NCI-H510A (cell line): Measurements from ENCODE around the gene FAM135A.
"Not testable (repeated sequence)": the region's sequence is repeated elsewhere in the genome, so short reads cannot be mapped to it uniquely, and the experiment has no call there.

ENCODE experiments used
- DNase-seq: peaks from one replicate; lab custom pipeline; 2025; lab: John Stamatoyannopoulos, UW

Gene FAM135A

DNA sequence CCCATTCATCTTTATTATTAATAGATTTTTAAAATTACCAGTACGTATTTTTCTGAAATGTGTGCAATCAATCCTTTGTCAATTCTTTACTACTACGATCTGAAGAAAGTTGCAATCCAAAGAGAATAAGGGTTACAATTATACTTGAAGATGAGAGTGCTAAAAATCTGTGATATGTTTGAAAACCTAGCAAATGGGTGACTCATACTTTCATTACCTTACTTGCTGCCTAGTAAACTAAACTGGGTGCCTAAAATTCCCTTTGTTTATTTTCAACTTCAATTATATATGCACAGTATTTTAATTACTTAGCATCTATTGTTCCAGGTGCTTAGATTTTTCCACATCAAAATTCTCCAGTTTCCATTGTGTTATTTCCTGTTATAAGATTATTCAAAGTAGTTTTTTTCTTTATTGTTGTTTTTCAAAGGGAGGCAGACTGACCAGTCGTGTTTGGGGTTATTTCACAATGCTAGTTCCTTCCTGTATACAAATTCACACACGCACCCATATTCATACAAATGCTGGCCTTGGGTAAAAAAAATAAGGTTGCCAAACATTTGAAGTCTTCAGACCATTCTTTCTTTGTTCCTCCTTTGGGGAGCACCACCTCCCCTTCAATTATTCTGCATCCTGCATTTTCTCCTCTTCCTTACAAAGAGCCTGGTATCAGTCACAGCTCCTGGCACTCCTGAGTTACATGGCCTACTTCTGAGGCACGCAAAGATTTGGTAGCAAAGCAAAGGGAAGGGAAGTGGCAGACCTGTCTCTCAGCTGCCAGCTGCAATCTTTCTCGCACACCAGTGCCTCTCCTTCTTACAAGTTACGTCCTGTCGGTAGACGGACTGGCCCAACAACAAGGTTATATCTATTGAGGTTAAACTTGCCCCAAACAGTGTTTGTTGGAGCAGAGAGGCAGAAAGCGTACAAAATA, 16.2 kb upstream of the FAM135A start:
- DNase-seq = no peak

DNA sequence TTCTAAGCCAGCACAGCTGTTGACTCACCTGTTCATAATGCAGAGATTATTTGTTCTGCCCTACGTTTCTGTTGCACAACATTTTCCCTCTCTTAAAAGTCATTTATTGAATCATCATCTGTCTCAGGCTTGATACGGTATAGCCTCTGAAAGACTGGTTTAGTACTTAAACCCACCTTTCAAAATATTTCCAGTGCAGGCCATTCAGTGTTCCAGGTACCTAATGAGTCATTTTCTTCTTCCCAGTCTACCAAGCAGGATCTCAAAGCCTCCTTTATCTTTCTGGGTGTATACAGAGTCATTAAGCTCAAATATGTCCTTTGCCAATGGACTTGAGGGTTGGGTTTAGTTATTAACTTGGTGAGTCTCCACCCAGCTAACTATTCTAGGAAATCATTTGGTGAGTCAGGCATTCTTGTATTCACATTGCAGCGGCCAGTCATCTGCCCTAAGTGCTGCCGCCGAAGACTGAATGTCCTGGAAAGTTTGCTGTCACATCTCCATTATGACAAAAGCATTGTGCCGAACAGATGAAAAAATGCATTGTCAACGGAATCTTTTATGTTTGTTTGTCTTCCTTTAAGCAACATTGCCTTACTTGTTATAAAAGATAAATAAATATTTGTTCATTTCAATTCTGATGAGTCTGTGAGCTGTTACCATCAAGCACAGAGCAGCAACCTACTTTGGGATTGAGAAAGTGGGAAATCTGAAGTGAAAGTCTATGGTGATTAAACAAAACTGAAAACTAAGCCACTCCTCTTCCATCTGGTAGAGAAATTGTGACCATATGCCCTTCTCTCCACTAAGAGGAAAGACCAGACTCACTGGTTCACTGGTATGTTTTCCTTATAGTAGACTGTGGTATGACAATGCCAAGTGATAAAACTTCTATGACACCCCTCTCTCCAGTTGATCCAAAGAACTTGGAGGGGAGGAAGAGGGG, 14.3 kb upstream of the FAM135A start:
- no peak for DNase-seq

DNA sequence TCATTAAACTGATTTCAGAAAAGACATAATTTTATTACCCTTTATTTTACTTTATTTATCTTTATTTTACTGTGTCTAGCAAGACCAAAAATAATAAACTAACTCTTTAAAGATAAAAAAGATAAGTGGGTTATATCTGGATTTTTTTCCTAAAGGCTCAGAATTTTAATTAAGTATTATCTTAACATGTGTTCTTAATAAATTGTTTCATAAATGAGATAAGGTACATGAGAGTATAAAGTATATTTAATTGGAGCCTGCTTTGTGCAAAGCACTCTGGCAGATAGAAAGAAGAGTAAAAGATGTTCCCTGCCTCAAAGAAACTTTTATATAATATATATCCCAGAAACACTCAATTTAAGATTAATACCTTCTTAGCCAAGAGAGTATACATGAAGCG, 8.7 kb upstream of the FAM135A start:
- no peak for DNase-seq

DNA sequence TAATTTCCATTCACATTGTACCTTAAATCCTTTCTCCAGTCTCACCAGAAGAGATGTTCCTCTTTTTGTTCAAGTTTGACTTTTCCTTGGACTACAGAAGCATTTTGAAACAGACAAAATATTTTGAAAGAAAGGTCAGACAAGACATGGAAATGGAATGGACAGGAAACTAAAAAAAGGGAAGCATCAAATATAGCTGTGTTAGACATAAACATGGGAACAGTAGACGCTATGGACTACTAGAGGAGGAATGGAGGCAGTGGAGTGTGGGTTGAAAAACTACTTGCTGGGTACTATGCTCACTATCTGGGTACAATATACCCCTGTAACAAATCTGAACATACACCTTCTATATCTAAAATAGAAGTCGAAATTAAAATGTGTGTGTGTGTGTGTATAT, 4.1 kb upstream of the FAM135A start:
- no peak for DNase-seq

DNA sequence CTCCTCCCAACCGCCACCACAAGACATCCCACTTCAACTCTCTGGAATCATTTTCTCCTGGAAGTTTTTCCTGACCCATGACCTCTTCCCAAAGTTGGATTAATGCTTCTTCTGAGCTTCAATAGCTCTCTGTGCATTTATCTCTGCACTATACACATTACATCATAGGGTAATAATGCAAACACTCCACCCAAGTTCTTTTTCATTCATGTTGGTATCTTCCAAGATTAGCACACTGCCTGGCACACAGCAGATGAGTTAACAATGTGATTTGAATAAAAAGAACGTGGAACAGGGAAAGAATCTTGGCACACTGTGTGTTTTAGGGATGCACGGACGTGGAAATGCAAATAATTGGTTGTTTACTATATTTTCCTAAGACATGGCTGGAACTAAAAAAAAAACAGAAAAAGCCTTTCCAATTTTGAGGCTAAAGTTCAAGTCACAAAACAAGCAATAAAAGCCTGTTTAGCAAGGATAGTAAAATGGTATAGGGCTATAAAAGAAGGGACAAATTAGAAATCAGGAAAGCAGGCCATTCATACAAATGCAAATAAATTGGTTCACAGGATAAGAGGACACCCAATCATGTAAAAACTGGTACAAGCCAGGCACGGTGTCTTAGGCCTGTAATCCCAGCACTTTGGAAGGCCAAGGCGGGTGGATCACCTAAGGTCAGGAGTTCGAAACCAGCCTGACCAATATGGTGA, 1.6 kb upstream of the FAM135A start:
- no peak for DNase-seq

DNA sequence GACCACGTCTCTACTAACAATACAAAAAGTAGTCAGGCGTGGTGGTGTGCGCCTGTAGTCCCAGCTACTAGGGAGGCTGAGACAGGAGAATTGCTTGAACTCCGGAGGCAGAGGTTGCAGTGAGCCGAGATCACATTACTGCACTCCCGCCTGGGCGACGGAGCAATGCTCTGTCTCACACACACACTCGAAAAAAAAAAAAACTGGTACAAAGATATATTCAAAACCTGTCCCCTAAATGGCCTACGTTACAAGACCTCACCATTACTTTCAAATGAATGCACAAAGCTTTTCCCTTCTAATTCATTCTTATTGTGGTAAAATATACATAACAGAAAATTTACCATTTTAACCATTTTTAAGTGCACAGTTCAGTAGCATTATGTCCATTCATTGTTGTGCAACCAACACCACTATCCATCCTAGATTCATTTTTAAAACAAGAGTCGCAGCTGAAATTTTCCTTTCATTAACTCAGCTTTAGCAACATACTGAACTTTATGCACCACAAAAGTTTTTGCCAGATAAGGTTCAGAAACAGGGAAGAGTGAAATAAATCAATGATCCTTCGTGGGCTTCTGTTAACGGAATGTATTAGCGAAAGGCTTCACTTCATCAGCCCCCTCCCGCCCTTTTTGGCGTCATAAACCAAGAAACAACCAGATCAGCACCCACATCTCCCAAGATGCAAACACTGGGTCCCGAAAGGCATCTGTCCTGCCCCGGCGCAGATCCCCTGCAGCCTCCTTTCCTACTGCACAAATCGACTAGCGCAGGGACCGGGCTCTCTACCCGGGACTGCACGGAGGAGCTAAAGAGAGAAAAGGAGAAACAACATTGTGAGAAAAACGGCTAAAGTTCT, 825 bp upstream of the FAM135A start:
- no peak for DNase-seq

DNA sequence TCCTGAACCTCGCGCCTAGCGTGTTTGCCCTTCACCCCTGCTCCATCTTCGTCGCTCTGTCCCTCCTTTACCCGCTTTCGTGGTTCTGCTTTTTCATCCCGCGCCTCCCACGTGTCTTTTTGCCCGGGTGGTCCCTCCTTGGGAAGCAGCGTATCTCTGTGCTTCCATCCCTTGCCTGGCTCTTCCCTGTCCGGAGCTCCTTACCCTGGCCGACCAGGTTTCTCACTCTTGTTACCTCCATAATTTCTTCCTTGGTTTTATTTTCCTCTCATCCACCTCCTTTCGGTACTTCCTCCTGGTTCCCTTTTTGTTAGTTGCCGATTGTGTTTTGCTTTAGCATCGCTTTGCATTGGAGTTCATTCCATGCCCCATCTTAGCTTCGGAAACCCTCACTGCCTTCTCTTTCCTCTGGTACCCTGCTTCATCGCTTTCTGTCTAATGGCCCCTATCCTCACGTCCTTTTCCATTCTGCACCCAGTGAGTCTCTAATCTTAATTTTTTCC, 735 bp downstream of the FAM135A start:
- no peak for DNase-seq

DNA sequence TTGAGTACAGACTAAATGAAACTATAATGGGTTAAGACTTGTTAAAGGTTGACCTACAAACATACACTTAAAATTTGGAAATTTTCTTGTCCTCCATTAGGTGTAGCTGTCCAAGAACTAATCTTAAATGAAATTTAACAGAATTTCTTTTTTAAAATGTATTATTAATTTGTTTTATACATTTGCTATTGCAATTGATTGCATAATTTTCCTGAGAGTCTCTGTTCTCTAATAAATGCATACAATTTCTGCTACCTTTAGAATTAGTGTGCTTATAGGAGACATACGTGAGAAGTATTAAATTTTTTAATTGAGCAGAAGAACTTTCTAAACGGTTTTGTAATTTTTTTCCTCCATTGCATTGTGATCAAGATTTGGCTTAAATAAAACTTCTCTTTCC, 1.5 kb downstream of the FAM135A start:
- no peak for DNase-seq

DNA sequence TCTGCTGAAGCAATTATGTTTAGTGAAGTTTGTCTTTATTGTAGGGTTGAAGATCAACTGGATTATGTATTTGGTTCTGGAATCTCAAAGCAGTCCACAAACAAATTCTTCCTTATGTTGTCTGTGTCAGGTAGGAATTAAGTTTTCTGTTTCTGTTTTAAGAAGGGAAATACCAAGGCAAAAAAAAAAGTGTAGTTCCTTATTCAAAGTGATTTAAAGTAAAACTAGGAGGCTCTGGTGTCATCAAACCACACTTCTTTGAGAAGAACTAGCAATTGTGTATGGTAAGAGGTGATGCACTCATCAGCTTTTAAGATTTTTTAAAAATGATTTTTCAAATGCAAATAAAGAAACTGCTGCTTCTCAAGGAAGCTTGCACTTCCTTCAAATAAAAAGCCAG, 1.9 kb downstream of the FAM135A start:
- DNase-seq = no peak

DNA sequence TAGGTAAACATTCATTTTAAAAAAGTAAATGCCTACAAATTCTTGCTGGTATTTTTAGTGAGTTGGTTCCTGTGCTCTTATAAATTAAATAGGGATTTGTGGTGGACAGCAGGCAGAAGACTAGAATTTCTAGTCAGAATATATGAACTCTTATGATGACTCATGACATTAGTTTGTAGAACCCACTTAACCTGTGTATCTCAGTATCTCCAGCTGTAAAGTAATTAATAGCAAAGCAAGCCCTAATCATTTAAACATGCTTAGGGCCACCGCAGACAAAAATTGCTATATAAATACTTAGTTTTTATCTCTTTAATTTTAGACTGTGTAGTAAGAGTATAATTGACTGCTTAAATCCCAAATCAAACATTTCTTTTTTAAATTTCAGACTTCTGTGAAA, 2.4 kb downstream of the FAM135A start:
- no peak for DNase-seq

DNA sequence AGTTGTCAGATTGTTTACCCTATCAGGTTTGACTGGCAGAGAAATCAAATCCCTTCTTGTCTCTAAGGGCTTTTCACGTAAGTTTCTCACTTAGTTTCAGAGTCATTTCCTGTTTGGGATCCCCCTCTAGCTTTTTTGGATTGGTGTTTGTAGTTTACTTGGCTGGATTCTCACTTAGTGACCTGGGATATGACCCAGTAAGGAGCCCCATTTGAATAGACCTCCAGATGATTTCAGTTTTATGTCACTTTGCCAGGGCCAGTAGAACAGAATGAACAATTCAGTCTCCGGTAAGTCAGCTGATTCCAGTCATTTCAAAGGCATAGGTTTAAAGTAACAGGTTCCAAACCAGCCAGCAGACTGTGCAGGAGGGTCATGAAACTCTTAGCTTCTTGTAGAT, 8.2 kb downstream of the FAM135A start:
- DNase-seq = no peak

DNA sequence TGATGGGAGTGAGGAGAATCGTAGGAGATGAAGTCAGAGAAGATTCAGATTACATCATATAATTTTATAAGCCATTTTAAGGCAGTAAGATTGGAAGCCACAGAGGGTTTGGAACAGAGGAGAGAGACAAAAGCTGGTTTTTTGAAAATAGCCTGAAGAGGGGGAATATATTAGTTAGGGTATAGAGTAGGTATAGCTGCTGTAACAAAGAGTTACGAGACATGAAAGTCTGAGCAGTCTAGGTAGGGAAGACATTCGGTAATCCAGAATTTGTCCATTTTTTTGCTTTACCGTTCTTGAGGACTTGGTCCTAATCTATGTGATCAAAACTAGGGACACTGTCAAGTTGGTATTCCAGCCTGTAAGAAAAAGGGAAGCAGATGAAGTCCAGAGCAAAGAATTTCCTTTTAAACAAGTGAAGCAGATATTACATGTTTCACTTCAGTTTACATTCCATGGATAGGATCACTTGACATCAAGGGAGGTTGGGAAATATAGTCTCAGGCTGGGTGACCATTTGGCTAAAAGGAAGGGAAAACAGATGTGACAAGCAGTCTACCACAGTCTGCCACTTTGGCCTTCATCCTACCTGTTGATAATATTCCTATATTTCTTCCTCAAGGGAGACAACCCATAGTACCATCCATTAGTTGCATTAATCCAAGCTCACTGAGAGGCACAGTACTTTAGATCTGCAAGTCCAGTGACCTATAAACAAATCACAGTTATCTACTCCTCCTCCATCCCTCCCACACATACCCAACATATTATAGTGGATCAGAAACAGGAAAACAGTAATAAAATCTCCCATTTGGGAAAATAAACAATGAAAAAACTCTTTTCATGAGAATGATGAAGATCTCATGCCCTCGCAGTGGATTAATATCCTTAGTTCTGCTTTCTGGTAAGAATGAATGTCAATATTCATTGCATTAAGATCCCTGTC, 10.2 kb downstream of the FAM135A start:
- DNase-seq = no peak

DNA sequence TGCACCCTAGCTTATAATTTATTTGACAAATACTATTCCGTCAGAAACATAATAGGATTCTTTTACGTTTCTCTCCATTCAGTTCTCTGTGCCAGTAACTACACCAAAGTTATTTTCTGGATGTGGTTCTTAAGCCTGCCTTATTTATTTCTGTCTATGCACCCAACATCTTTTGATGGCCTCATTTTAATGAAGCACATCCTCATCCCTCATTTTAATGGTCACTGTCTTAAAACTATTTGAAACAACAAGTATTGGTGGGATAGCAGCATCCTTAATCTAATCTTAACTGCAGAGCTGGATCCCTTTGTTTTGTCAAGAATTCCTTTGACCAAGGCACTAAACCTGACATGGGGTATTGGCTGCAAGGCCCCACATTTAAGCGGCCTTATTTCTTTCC, 11.0 kb downstream of the FAM135A start:
- DNase-seq = no peak

DNA sequence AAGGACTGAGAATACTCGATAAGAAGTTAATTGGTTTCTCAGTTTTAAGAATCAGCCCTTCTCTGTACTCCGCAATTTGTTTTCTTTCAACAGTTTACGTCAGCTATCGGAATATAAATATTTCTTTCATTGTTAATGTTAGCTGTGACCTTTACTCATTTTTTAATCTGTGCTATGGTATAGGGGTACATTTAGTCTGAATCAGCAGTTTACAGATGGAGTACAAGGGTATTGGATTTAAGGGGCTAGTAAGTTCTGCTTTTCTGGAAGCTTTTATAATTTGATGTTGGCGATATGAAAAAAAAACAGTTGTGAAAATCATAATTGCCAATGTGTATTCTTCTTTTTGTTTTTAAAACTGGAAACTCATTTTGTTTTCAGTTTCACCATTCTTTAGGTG, 23.0 kb downstream of the FAM135A start:
- DNase-seq = no peak

DNA sequence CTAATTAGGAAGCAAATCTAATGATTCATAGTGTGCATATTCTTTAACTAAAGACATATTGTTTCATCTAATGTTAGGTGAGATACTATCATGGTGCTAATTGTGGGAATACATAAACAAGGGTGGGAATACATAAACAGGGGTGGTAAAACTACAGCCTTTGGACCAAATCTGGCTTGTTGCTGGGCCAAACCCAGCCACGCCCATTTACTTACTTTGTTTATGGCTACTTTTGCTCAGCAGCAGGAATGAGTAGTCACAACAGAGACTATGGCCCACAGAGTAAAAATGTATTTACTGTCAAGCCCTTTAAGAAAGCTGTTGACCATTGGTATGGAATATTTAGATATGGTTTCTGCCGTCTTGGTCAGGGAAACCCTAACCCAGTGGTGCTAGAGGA, 31.7 kb downstream of the FAM135A start:
- DNase-seq = no peak

DNA sequence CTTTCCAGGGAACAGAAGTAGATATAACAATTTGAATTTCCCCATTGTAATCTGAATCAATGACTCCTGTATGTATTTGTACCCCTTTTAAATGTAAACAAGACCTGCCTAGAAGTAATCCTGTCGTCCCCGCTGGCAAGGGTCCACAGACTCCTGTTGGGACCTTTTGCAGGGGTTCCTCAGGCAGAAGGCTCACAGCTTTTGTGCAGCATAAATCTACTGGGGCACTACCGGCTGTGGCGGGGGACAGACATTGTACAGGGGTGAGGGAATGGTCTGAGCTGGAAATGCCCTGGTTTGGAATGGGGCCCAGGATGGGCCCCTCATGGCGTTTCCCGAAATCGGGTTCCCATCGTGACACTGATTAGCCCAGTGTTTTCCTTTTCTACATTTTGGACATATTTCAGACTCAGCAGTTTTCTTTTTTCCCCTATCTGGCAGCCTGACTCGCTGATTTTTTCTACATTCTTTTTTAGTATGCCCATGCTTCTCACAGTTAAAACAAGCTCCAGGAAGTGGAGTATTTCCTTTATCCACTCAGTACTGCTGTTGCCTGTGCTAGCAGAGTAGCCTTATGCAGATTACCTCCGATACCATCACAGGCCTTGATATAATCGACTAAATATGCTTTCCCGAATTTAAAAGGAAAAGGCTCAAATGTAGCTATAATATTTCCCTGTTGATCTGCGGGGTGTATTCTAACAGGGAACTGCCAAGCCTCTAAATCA, 34.2 kb downstream of the FAM135A start:
- not testable (repeated sequence) for DNase-seq

DNA sequence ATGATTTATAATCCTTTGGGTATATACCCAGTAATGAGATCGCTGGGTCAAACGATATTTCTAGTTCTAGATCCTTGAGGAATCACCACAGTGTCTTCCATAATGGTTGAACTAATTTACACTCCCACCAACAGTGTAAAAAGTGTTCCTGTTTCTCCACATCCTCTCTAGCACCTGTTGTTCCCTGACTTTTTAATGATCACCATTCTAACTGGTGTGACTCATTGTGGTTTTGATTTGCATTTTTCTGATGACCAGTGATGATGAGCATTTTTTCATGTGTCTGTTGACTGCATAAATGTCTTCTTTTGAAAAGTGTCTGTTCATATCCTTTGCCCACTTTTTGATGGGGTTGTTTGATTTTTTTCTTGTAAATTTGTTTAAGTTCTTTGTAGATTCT, 40.6 kb downstream of the FAM135A start:
- not testable (repeated sequence) for DNase-seq

DNA sequence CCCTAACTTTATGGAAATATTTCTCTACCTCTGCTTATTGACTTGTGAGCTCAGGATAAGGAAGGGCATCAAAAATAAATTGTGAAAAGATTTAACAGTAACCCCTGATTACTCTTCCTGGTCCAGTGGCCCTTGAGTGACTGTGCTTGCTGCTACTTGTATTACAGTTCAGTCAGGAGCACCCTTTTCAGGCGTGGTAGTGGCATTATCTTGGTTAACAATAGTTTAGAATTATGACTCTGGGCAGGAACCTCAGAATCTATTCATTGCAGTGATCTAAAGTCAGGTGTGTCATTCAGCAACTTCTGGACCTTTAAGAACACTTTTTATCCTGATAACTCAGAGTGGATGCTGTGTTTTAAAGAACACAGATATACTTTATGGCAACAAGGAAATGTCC, 43.4 kb downstream of the FAM135A start:
- no peak for DNase-seq

DNA sequence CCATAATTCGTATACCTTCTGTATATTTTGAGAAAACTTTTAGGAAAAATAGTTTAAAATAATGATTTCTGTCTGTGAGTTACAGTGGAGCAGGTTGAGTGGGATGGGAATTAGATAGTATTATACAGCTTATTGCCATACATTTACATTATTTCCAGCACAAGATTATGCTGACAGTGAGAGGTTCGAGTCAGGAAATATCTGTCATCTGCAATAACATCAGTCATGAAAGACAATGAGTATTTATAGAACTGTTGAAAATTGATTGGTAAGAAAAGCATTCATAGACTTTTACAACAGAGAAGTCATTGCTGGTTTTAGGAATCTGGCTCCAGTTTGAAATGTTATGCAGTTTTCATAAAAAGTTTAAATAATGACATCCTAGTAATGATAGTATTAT, 45.9 kb downstream of the FAM135A start:
- no peak for DNase-seq
